ENCODE measurements around the gene ANGPTL4. TPM values are rescaled to one million over a fixed set of nuclear protein-coding genes. Genes with fewer than 3 reads are reported as not detected.
A peak's percentile ranks its signal among the peaks of the same experiment; 100 is the strongest.

ANGPTL4 gene
- total and polyA plus RNA-seq, 2 of the 13 experiments (the other 11 are each of a cell fraction or from before 2014, with no cell fraction given): 0.80 to 21.7 TPM

DNA sequence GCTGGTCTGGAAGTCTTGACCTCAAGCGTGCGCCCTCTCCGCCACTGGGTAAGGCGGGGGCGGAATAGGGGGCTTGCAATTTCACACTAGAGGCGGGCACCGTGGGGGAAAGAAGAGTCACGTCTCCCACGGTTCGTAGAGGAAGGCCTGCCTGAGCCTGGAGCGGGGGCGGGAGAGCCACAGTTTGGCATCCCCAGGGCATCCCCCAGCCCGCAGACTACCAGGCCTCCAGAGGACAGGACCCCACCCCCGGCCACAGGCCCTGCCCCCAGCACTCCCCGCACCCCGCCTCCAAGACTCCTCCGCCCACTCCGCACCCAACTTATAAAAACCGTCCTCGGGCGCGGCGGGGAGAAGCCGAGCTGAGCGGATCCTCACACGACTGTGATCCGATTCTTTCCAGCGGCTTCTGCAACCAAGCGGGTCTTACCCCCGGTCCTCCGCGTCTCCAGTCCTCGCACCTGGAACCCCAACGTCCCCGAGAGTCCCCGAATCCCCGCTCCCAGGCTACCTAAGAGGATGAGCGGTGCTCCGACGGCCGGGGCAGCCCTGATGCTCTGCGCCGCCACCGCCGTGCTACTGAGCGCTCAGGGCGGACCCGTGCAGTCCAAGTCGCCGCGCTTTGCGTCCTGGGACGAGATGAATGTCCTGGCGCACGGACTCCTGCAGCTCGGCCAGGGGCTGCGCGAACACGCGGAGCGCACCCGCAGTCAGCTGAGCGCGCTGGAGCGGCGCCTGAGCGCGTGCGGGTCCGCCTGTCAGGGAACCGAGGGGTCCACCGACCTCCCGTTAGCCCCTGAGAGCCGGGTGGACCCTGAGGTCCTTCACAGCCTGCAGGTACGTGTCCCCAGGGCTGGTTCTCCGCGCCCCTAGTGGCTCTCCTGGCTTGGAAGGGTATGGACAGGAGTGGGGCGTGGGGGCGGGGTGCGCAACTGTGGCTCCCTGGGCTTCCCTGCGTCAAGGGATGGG lies at the start of gene ANGPTL4 (continued):
- TF ChIP-seq SMAD3 (CRISPR knock-in tag; IDR thresholded peaks at IDR 0.05) (no peak), TBX2 (CRISPR knock-in tag; IDR thresholded peaks at IDR 0.05; ENCODE audit: borderline replicate concordance) (peak; percentile 58; the same call in 1 of the 2 replicates), ARNT (IDR thresholded peaks at IDR 0.05) (no peak), SMC3 (IDR thresholded peaks at IDR 0.05; ENCODE audit: low read length) (no peak), SAFB2 (CRISPR knock-in tag; IDR thresholded peaks at IDR 0.05; ENCODE audit: borderline replicate concordance, low read depth) (no peak), HMGA1 (CRISPR knock-in tag; conservative IDR thresholded peaks at IDR 0.05) (no peak), TAF15 (IDR thresholded peaks at IDR 0.05; ENCODE audit: low read depth, low read length, poor library complexity, severe bottlenecking) (no peak), JUNB (CRISPR knock-in tag; IDR thresholded peaks at IDR 0.05; ENCODE audit: borderline replicate concordance) (no peak), KDM3A (CRISPR knock-in tag; IDR thresholded peaks at IDR 0.05; ENCODE audit: low read depth) (no peak), HDAC1 (CRISPR knock-in tag; IDR thresholded peaks at IDR 0.05) (peak; percentile 84), ZFY (CRISPR knock-in tag; IDR thresholded peaks at IDR 0.05) (0 out of 2 replicates have a peak, but pooled peaks have one; percentile 3), MEIS2 (CRISPR knock-in tag; IDR thresholded peaks at IDR 0.05) (no peak), HNF4G (IDR thresholded peaks at IDR 0.05; ENCODE audit: borderline replicate concordance, low read depth, low read length) (no peak), HNF4G (CRISPR knock-in tag; IDR thresholded peaks at IDR 0.05; ENCODE audit: borderline replicate concordance, low read depth) (0 out of 2 replicates have a peak, but pooled peaks have one; percentile 55), ZNF121 (CRISPR knock-in tag; IDR thresholded peaks at IDR 0.05) (no peak), RARG (CRISPR knock-in tag; IDR thresholded peaks at IDR 0.05; ENCODE audit: low read depth) (0 out of 2 replicates have a peak, but pooled peaks have one; percentile 49)
- TF ChIP-seq, protein P1, sequence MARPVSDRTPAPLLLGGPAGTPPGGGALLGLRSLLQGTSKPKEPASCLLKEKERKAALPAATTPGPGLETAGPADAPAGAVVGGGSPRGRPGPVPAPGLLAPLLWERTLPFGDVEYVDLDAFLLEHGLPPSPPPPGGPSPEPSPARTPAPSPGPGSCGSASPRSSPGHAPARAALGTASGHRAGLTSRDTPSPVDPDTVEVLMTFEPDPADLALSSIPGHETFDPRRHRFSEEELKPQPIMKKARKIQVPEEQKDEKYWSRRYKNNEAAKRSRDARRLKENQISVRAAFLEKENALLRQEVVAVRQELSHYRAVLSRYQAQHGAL (CRISPR knock-in tag; IDR thresholded peaks at IDR 0.05; ENCODE audit: not compliant biosample characterization): no peak
- TF ChIP-seq, protein P2, sequence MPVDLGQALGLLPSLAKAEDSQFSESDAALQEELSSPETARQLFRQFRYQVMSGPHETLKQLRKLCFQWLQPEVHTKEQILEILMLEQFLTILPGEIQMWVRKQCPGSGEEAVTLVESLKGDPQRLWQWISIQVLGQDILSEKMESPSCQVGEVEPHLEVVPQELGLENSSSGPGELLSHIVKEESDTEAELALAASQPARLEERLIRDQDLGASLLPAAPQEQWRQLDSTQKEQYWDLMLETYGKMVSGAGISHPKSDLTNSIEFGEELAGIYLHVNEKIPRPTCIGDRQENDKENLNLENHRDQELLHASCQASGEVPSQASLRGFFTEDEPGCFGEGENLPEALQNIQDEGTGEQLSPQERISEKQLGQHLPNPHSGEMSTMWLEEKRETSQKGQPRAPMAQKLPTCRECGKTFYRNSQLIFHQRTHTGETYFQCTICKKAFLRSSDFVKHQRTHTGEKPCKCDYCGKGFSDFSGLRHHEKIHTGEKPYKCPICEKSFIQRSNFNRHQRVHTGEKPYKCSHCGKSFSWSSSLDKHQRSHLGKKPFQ (CRISPR knock-in tag; IDR thresholded peaks at IDR 0.05; ENCODE audit: insufficient replicate concordance): no peak
- TF ChIP-seq, protein P3, sequence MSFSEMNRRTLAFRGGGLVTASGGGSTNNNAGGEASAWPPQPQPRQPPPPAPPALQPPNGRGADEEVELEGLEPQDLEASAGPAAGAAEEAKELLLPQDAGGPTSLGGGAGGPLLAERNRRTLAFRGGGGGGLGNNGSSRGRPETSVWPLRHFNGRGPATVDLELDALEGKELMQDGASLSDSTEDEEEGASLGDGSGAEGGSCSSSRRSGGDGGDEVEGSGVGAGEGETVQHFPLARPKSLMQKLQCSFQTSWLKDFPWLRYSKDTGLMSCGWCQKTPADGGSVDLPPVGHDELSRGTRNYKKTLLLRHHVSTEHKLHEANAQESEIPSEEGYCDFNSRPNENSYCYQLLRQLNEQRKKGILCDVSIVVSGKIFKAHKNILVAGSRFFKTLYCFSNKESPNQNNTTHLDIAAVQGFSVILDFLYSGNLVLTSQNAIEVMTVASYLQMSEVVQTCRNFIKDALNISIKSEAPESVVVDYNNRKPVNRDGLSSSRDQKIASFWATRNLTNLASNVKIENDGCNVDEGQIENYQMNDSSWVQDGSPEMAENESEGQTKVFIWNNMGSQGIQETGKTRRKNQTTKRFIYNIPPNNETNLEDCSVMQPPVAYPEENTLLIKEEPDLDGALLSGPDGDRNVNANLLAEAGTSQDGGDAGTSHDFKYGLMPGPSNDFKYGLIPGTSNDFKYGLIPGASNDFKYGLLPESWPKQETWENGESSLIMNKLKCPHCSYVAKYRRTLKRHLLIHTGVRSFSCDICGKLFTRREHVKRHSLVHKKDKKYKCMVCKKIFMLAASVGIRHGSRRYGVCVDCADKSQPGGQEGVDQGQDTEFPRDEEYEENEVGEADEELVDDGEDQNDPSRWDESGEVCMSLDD (CRISPR knock-in tag; IDR thresholded peaks at IDR 0.05; ENCODE audit: borderline replicate concordance): no peak
- TF ChIP-seq, protein P4, sequence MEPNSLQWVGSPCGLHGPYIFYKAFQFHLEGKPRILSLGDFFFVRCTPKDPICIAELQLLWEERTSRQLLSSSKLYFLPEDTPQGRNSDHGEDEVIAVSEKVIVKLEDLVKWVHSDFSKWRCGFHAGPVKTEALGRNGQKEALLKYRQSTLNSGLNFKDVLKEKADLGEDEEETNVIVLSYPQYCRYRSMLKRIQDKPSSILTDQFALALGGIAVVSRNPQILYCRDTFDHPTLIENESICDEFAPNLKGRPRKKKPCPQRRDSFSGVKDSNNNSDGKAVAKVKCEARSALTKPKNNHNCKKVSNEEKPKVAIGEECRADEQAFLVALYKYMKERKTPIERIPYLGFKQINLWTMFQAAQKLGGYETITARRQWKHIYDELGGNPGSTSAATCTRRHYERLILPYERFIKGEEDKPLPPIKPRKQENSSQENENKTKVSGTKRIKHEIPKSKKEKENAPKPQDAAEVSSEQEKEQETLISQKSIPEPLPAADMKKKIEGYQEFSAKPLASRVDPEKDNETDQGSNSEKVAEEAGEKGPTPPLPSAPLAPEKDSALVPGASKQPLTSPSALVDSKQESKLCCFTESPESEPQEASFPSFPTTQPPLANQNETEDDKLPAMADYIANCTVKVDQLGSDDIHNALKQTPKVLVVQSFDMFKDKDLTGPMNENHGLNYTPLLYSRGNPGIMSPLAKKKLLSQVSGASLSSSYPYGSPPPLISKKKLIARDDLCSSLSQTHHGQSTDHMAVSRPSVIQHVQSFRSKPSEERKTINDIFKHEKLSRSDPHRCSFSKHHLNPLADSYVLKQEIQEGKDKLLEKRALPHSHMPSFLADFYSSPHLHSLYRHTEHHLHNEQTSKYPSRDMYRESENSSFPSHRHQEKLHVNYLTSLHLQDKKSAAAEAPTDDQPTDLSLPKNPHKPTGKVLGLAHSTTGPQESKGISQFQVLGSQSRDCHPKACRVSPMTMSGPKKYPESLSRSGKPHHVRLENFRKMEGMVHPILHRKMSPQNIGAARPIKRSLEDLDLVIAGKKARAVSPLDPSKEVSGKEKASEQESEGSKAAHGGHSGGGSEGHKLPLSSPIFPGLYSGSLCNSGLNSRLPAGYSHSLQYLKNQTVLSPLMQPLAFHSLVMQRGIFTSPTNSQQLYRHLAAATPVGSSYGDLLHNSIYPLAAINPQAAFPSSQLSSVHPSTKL (CRISPR knock-in tag; IDR thresholded peaks at IDR 0.05): no peak
